Panc1 (cell line): Measurements from ENCODE around the gene PPP1R3D.

Experiments
- SIN3A ChIP-seq: IDR thresholded peaks from 2 replicates; pipeline ENCODE4 v1.6.1; 2012; ENCODE audit warnings: low read depth, mild to moderate bottlenecking, low read length, moderate library complexity, borderline replicate concordance; ENCODE audit not compliant: insufficient read depth
- TF ChIP-seq, protein P1 (sequence below): fragments of 450-650 bp; IDR thresholded peaks from 2 replicates; pipeline ENCODE4 v1.5.1; 2017; ENCODE audit warnings: mild to moderate bottlenecking

DNA sequence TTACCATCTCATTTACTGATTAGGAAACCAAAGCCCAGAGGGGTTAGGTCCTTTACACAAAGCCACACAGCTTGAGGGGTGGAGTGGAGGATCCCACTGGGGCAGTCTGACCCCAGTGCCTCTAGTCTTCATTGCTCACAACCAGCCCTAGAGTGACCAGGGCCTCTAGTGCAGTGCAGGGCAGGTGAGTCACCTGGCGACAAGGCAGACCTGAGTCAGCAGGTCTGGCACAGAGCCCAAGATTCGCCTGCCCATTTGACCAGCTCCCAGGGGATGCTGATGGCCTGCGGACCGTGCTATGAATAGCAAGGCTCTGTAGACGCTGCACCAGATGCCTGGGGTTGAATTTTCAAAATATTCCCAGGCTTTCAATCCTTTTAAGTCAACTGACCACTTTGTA, 48.0 kb upstream of the PPP1R3D start:
- TF ChIP-seq, protein P1, sequence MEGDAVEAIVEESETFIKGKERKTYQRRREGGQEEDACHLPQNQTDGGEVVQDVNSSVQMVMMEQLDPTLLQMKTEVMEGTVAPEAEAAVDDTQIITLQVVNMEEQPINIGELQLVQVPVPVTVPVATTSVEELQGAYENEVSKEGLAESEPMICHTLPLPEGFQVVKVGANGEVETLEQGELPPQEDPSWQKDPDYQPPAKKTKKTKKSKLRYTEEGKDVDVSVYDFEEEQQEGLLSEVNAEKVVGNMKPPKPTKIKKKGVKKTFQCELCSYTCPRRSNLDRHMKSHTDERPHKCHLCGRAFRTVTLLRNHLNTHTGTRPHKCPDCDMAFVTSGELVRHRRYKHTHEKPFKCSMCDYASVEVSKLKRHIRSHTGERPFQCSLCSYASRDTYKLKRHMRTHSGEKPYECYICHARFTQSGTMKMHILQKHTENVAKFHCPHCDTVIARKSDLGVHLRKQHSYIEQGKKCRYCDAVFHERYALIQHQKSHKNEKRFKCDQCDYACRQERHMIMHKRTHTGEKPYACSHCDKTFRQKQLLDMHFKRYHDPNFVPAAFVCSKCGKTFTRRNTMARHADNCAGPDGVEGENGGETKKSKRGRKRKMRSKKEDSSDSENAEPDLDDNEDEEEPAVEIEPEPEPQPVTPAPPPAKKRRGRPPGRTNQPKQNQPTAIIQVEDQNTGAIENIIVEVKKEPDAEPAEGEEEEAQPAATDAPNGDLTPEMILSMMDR: no peak
- TF ChIP-seq SIN3A: no peak
